Cardiac muscle cell (in vitro differentiated cells and primary cell): ENCODE results near the gene SIVA1. TPM values are rescaled to one million over a fixed set of nuclear protein-coding genes. Genes with fewer than 3 reads are reported as not detected.

Experiments
- DNase-seq, 2 donors: peaks; one replicate each; pipeline versions ENCODE4 v3.0.0 to v3.0.0-alpha.2; 2010 to 2017; ENCODE audit warnings: low read depth in 1 of 2, low spot score in 1 of 2
- H3K27ac ChIP-seq: fragments of 200-600 bp; sonication (generic); 2 replicates; pipeline ENCODE4 v1.5.1; 2016
- H3K27me3 ChIP-seq: fragments of 200-600 bp; sonication (generic); 2 replicates; pipeline ENCODE4 v1.6.0; 2016; ENCODE audit warnings: control low read depth
- H3K36me3 ChIP-seq: fragments of 200-600 bp; sonication (generic); 2 replicates; pipeline ENCODE4 v1.5.1; 2016; ENCODE audit warnings: control low read depth
- H3K4me1 ChIP-seq: fragments of 200-600 bp; sonication (generic); 2 replicates; pipeline ENCODE4 v1.8.1; 2017; ENCODE audit warnings: low read depth, mild to moderate bottlenecking, mixed run types
- H3K4me3 ChIP-seq: fragments of 200-600 bp; sonication (generic); 2 replicates; pipeline ENCODE4 v1.5.1; 2016; ENCODE audit warnings: mild to moderate bottlenecking
- H3K9me3 ChIP-seq: fragments of 200-600 bp; sonication (generic); 2 replicates; pipeline ENCODE4 v1.5.1; 2017; ENCODE audit warnings: low read depth, mild to moderate bottlenecking, control low read depth
- polyA plus RNA-seq: library from polyadenylated mRNA; unstranded; fragments of >200 nt; fragmentation: Nextera tagmentation; extraction: Ambion mirVana; gene quantifications from 2 replicates; pipeline ENCODE4 v1.2.1, GENCODE V29; 2016
- total RNA-seq: library from RNA; depleted of rRNA; stranded (reverse); fragments of >200 nt; gene quantifications from 2 replicates; pipeline ENCODE4 v1.2.3, GENCODE V29; 2016
- TF ChIP-seq, protein P1 (sequence below): IDR thresholded peaks from 2 replicates; pipeline ENCODE4 v1.5.1; 2012; ENCODE audit warnings: low read depth, mild to moderate bottlenecking, low read length

The SIVA1 gene
- total and polyA plus RNA-seq, 2 experiments from 2014 or later: 145 to 278 TPM

DNA sequence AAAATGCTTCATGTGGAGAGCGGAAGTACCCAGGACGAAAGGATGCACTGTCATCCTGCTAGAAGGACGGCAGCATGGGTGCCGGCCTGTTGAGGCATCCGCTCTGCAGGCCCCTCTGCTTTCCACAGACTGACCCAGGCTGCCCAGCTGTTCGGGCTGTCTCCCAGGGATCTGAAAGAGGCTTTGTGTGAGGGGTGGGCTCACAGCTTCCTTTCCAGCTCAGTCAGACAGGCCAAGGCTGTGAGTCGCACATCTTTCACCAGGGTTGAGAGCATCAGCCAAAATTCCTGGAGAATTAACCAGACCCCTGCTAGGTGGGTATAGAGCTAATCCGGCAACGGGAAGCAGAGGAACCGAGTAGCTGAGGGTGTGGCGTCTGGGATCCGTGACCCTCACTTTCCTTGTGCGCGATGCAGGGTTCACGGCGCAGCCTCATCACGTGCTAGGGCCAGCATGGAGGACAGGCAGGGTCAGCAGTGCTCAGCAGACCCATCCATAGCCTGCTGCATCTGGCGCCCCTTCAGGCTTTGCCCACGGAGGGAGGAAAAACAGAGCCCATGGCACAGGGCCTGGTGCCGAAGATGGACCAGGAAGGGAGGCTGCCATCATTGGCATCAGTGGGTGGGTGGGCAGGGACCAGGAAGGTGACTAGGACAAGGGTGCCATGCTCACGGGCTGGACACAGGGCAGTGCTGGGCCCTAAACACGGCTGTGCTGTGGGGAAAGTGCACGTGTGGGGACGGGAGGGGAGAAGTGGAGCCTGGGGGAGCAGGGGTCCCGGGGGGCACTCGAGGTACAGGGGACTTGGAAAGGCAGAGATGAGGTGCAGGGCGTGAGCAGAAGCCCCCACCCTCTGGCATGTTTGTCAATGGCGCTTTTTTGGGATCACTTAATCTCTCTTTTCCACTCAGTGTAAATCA lies 9.2 kb upstream of the SIVA1 start:
- no peak overlapping the region for H3K27ac ChIP-seq
- TF ChIP-seq, protein P1, sequence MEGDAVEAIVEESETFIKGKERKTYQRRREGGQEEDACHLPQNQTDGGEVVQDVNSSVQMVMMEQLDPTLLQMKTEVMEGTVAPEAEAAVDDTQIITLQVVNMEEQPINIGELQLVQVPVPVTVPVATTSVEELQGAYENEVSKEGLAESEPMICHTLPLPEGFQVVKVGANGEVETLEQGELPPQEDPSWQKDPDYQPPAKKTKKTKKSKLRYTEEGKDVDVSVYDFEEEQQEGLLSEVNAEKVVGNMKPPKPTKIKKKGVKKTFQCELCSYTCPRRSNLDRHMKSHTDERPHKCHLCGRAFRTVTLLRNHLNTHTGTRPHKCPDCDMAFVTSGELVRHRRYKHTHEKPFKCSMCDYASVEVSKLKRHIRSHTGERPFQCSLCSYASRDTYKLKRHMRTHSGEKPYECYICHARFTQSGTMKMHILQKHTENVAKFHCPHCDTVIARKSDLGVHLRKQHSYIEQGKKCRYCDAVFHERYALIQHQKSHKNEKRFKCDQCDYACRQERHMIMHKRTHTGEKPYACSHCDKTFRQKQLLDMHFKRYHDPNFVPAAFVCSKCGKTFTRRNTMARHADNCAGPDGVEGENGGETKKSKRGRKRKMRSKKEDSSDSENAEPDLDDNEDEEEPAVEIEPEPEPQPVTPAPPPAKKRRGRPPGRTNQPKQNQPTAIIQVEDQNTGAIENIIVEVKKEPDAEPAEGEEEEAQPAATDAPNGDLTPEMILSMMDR: no peak

DNA sequence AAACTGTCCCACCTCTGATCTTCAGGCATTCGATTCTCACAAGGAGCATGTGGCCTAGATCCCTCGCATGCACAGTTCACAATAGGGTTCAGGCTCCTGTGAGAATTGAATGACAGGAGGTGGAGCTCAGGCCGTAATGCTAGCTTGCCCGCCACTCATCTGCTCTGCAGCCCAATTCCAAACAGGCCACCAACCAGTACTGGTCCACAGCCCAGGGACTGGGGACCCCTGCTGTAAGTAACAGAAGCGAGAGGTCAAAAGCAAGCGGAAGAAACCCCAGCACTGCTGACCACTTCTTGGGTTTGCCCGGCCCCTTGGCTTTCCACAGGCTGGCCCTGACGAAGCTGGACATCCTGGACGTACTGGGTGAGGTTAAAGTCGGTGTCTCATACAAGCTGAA lies 8.5 kb upstream of the SIVA1 start:
- TF ChIP-seq, protein P1: no peak
- Histone ChIP-seq H3K27ac (no peak overlapping the region), H3K9me3 (no peaks in the 10 kb centered on the region), H3K4me1 (no peaks in the 10 kb centered on the region), H3K36me3 (peaks cover 5% of the 10 kb centered on the region), H3K27me3 (no peaks in the 10 kb centered on the region), H3K4me3 (no peak overlapping the region)
- DNase-seq: no peak

More for the DNA sequence above, 9.2 kb upstream of the SIVA1 start:
- Histone ChIP-seq H3K9me3 (no peaks in the 10 kb centered on the region), H3K36me3 (peaks cover 5% of the 10 kb centered on the region), H3K4me1 (no peaks in the 10 kb centered on the region), H3K4me3 (no peak overlapping the region), H3K27me3 (no peaks in the 10 kb centered on the region)
- no peak for DNase-seq

DNA sequence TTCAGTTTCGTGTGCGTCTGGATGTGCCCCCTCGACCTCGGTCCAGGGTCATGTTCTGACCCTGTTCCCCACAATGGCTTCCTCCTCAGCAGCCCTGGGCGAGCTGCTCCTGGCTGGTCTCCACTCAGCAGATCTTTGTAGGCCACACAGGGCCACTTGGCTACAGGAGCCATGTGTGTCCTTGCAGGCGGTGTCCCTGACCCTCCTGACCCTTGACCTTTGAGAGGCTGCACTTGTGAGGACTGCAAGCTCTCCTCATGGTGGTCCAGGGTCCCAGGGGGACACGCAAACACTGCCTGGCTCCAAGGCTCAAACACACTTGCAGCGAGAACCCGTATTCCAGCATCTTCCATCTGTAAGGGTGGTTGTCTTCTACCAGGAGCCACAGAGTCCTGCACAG lies 7.5 kb upstream of the SIVA1 start:
- TF ChIP-seq, protein P1: no peak

DNA sequence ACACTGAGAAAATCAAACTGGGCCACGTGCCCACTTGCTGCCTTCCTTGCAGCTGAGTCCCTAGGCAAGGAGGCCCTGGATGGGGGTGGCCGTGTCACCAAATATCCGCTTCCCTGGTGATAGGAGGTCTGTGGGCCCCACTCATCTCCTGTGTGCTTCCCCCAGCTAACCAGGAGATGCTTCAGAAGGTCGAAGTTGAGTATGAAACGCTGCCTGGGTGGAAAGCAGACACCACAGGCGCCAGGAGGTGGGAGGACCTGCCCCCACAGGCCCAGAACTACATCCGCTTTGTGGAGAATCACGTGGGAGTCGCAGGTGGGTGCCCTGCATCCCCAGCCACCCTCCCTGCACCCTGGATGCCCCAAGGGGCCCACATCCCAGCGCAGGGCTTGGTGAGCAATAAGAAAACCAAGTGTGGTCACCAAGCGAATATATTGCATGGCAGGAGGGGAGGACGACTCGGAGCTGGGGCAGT lies 6.8 kb upstream of the SIVA1 start:
- no peak for DNase-seq
- Histone ChIP-seq H3K27me3 (no peaks in the 10 kb centered on the region), H3K4me3 (no peak overlapping the region), H3K9me3 (no peaks in the 10 kb centered on the region), H3K4me1 (no peaks in the 10 kb centered on the region), H3K27ac (no peak overlapping the region), H3K36me3 (peaks cover under 1% of the 10 kb centered on the region)
- TF ChIP-seq, protein P1: no peak

More for the DNA sequence above, 7.5 kb upstream of the SIVA1 start:
- H3K27ac ChIP-seq: no peak overlapping the region
- no peak overlapping the region for H3K4me3 ChIP-seq
- H3K9me3 ChIP-seq: no peaks in the 10 kb centered on the region
- no peak for DNase-seq
- H3K36me3 ChIP-seq: peaks cover 5% of the 10 kb centered on the region
- H3K27me3 ChIP-seq: no peaks in the 10 kb centered on the region
- H3K4me1 ChIP-seq: no peaks in the 10 kb centered on the region

DNA sequence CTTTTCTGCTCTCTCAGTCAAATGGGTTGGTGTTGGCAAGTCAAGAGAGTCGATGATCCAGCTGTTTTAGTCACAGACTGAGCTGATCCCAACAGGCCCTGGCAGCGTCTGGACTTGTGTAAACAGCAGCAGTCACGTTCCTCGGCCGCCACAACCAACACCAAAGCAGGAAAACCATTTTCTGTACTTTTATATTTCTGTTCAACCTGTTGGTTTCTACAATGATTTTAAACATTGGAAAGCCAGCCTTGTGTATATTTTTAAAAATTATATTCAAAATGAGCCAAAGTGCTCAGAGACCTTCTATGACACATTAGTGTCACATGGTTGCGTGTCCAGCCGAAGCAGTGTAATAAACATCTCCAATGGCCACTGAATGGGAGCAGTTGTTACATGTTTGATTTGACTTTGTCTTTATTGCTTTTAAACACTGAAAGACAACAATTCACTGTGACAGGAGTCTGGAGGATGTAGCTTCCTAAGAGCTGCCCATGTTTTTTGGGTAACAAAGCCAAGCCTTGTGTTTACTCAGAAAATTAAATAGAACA lies 5.9 kb upstream of the SIVA1 start:
- TF ChIP-seq, protein P1: no peak
- H3K27ac ChIP-seq: no peak overlapping the region

More for the DNA sequence above, 5.9 kb upstream of the SIVA1 start:
- no peak for DNase-seq
- no peaks in the 10 kb centered on the region for H3K27me3 ChIP-seq
- no peaks in the 10 kb centered on the region for H3K4me1 ChIP-seq
- H3K36me3 ChIP-seq: no peaks in the 10 kb centered on the region
- H3K4me3 ChIP-seq: no peak overlapping the region
- no peaks in the 10 kb centered on the region for H3K9me3 ChIP-seq
